Activated B cell treated with CpG ODN at 0.5 μM for 24 hours (primary cell): ENCODE results near the gene ENPP5. TPM values are rescaled to one million over a fixed set of nuclear protein-coding genes. Genes with fewer than 3 reads are reported as not detected.

Experiments used
- ATAC-seq: fragments of 200-7000 bp; cut with Tn5 transposase; one replicate; pipeline ENCODE4 v1.10.0; 2021; ENCODE audit warnings: low read depth, mild to moderate bottlenecking, moderate library complexity
- CTCF ChIA-PET: fragments of 350-600 bp; sonication (Branson Sonifier 250); formaldehyde crosslinking; loops from one replicate; lab custom pipeline; 2021; ENCODE audit warnings: antibody characterized with exemption; lab: Charles Lee
- POLR2A ChIA-PET: fragments of 350-600 bp; sonication (Branson Sonifier 250); formaldehyde crosslinking; loops from one replicate; lab custom pipeline; 2021; ENCODE audit warnings: antibody characterized with exemption; lab: Charles Lee
- DNase-seq: peaks from one replicate; pipeline ENCODE4 v3.0.0; 2022
- H3K27ac Mint-ChIP-seq: one replicate; pipeline ENCODE4 v1.8.0; 2020; ENCODE audit warnings: mixed read lengths
- H3K27me3 Mint-ChIP-seq: one replicate; pipeline ENCODE4 v1.8.0; 2021; ENCODE audit warnings: mixed read lengths
- H3K36me3 Mint-ChIP-seq: one replicate; pipeline ENCODE4 v1.8.0; 2021; ENCODE audit warnings: low read depth, mixed read lengths
- H3K4me1 Mint-ChIP-seq: one replicate; pipeline ENCODE4 v1.8.0; 2021; ENCODE audit warnings: mixed read lengths
- H3K4me3 Mint-ChIP-seq: one replicate; pipeline ENCODE4 v1.8.0; 2020; ENCODE audit warnings: mild to moderate bottlenecking, mixed read lengths
- H3K9me3 Mint-ChIP-seq: one replicate; pipeline ENCODE4 v1.8.0; 2020; ENCODE audit warnings: mixed read lengths
- intact Hi-C: fragments of 100-400 bp; cut with micrococcal nuclease; formaldehyde crosslinking; loops from one replicate; pipeline ENCODE4 v1.15.1; 2024
- total RNA-seq: library from RNA; stranded (reverse); gene quantifications from 2 replicates; pipeline ENCODE4 v1.2.3, GENCODE V29; 2022
- TF ChIP-seq, protein P1 (sequence below): fragments of 200-600 bp; IDR thresholded peaks from one replicate; pipeline ENCODE4 v1.8.0; 2022; ENCODE audit warnings: antibody characterized with exemption, mild to moderate bottlenecking

ENPP5 gene
- total RNA-seq, 1 donor from 2014 or later = 0.71 TPM

DNA sequence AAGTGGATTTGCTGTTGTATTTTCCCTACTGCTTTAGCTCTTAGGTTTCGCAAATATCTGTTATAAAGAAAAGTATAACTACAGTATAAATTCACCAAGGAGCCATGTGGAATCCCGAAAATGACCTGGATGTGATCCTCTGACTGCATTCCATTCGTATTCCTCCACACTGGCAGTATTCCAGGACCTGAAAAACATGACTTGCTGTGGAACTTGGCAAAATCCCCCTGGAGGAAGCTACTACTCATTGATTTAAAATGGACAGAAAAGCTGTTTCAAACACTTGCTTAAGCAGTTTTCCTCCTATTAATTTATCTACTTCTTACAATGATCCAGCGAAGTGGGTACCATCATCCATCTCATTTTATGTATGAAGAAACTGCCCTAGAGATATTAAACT is 13.3 kb upstream of the ENPP5 start:
- Mint-ChIP-seq H3K36me3 (no peaks in the 10 kb centered on the region), H3K4me1 (no peaks in the 10 kb centered on the region), H3K27me3 (peaks cover 16% of the 10 kb centered on the region), H3K4me3 (no peak overlapping the region), H3K9me3 (no peaks in the 10 kb centered on the region), H3K27ac (no peak overlapping the region)
- TF ChIP-seq, protein P1, sequence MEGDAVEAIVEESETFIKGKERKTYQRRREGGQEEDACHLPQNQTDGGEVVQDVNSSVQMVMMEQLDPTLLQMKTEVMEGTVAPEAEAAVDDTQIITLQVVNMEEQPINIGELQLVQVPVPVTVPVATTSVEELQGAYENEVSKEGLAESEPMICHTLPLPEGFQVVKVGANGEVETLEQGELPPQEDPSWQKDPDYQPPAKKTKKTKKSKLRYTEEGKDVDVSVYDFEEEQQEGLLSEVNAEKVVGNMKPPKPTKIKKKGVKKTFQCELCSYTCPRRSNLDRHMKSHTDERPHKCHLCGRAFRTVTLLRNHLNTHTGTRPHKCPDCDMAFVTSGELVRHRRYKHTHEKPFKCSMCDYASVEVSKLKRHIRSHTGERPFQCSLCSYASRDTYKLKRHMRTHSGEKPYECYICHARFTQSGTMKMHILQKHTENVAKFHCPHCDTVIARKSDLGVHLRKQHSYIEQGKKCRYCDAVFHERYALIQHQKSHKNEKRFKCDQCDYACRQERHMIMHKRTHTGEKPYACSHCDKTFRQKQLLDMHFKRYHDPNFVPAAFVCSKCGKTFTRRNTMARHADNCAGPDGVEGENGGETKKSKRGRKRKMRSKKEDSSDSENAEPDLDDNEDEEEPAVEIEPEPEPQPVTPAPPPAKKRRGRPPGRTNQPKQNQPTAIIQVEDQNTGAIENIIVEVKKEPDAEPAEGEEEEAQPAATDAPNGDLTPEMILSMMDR = no peak
- ATAC-seq (no peak), DNase-seq (no peak)
- intact Hi-C loops = no loop called here
- ChIA-PET CTCF (no interaction called here), POLR2A (no interaction called here)

DNA sequence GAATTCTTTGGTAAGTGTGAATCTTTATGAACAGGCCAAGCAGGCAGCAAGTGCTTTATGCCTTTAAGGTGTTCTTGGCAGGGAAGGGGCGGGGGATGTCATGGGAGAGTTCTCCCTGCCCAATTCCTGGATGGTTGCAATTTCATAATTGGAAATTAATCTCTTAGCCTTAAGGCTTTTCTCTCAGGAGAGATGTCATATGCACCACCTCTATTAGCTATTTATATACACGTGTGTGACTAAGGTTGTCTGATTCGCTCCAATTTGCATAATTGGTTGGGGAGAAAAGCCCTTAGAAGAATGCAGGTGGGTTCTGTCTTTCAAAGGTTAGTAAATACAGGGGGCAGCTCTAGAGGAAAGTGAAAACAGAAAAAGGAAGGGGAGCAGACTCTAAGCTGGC is 5.2 kb upstream of the ENPP5 start:
- POLR2A ChIA-PET = no interaction called here
- H3K4me3 Mint-ChIP-seq = no peak overlapping the region
- intact Hi-C loops = no loop called here

DNA sequence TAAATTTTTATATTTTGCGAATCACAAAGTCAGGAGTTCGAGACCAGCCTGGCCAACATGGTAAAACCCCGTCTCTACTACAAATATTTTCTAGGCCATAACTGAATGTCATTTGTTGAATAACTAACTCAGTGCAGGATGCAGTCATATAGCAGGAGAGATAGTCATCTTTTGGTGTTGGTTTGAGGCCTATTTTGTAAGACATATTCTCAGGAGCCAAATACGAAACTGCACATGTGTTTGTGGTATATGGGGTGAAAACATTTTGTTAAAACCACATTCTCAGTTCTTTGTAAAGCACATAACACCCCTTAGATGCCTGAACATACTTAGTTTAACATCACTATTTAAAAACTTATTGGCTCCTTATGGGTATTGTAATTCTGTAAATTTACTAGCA is 4.7 kb upstream of the ENPP5 start:
- no peak overlapping the region for H3K4me3 Mint-ChIP-seq
- CTCF ChIA-PET = no interaction called here
- ATAC-seq (no peak), DNase-seq (no peak)
- H3K36me3 Mint-ChIP-seq = no peaks in the 10 kb centered on the region
- peaks cover 2% of the 10 kb centered on the region for H3K27me3 Mint-ChIP-seq
- no peak overlapping the region for H3K27ac Mint-ChIP-seq
- H3K4me1 Mint-ChIP-seq = peaks cover 11% of the 10 kb centered on the region
- POLR2A ChIA-PET = no interaction called here
- TF ChIP-seq, protein P1 = no peak
- H3K9me3 Mint-ChIP-seq = no peaks in the 10 kb centered on the region
- intact Hi-C loops = no loop called here

More for the DNA sequence above, 5.2 kb upstream of the ENPP5 start:
- TF ChIP-seq, protein P1 = no peak
- Mint-ChIP-seq H3K4me1 (peaks cover 8% of the 10 kb centered on the region), H3K27ac (no peak overlapping the region), H3K36me3 (no peaks in the 10 kb centered on the region), H3K27me3 (peaks cover 4% of the 10 kb centered on the region), H3K9me3 (no peaks in the 10 kb centered on the region)
- DNase-seq (no peak), ATAC-seq (no peak)
- CTCF ChIA-PET = interaction anchor here (0.8 kb wide), 1 partner anchor 86 kb away, joined by 4 read pairs; no protein-coding TSS in a partner anchor

DNA sequence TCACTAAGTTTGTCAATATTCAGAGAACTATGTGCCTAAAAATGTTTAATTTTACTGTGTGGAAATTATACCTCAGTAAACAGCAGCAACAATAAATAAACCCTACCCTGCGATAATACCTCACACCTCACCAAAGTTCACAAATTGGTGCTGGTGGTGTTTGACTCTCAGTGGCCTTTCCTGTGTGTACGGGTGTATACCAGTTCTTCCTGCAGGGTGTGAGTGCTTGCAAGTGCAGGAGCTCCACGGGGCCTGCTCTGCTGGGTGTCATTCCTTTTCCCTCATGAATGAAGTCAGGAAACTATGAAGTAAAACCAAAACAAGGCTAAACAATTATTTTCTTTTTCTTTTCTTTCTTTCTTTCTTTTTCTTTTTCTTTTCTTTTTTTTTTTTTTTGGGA is 4.1 kb upstream of the ENPP5 start:
- H3K27ac Mint-ChIP-seq = no peak overlapping the region
- POLR2A ChIA-PET = interaction anchor here (0.7 kb wide), 1 partner anchor 40 kb away, joined by 4 read pairs; no protein-coding TSS in a partner anchor
- H3K9me3 Mint-ChIP-seq = no peaks in the 10 kb centered on the region
- TF ChIP-seq, protein P1 = no peak
- ATAC-seq (no peak), DNase-seq (no peak)
- H3K36me3 Mint-ChIP-seq = no peaks in the 10 kb centered on the region
- intact Hi-C loops = no loop called here
- H3K4me1 Mint-ChIP-seq = peaks cover 15% of the 10 kb centered on the region
- no peak overlapping the region for H3K4me3 Mint-ChIP-seq
- CTCF ChIA-PET = no interaction called here
- peaks cover 4% of the 10 kb centered on the region for H3K27me3 Mint-ChIP-seq

DNA sequence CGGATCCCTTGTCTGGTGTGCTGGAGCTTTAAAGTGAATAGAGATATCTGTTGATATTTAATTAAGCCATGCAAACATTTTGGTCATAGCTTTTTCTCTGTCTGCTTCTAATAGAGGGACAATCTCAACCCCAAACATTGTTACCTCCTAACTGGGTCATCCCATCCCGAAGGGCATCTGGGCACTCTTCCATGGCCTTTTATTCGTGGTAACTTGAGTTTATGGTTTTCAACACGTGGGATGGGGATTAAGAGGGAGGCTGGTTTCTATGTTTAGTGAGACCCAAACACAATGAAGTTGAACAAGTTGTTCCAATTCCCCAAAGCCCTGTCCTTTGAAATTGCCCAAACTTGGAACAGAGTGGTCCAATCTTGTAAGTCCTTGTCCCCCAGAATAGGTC is 1.4 kb upstream of the ENPP5 start:
- ATAC-seq = no peak
- H3K27ac Mint-ChIP-seq = no peak overlapping the region

More for the DNA sequence above, 1.4 kb upstream of the ENPP5 start:
- DNase-seq = no peak
- H3K36me3 Mint-ChIP-seq = no peaks in the 10 kb centered on the region
- TF ChIP-seq, protein P1 = no peak
- ChIA-PET CTCF (interaction anchor here (1.0 kb wide), 1 partner anchor 82 kb away, joined by 3 read pairs; no protein-coding TSS in a partner anchor), POLR2A (no interaction called here)
- peaks cover 15% of the 10 kb centered on the region for H3K4me1 Mint-ChIP-seq
- H3K4me3 Mint-ChIP-seq = peak overlapping the region; percentile 1
- peaks cover 2% of the 10 kb centered on the region for H3K27me3 Mint-ChIP-seq
- H3K9me3 Mint-ChIP-seq = no peaks in the 10 kb centered on the region
- intact Hi-C loops = no loop called here
